ENCODE measurements around the gene ASPG.
A peak's percentile ranks its signal among the peaks of the same experiment; 100 is the strongest.

ASPG gene

GRCh38 chr14:104091927-104092771 lies 6.6 kb downstream of the ASPG start:
- no peak for TF ChIP-seq CTCF (IDR thresholded peaks at IDR 0.05)

GRCh38 chr14:104092931-104093365 lies 7.4 kb downstream of the ASPG start:
- TF ChIP-seq CTCF (IDR thresholded peaks at IDR 0.05) = no peak

GRCh38 chr14:104093366-104094055 lies 8.0 kb downstream of the ASPG start:
- TF ChIP-seq CTCF (IDR thresholded peaks at IDR 0.05) = no peak

GRCh38 chr14:104094056-104094708 lies 8.7 kb downstream of the ASPG start:
- no peak for TF ChIP-seq CTCF (IDR thresholded peaks at IDR 0.05)

GRCh38 chr14:104094709-104095425 lies 9.4 kb downstream of the ASPG start:
- peak; percentile 99 for TF ChIP-seq CTCF (IDR thresholded peaks at IDR 0.05)

- no peak for TF ChIP-seq CTCF (IDR thresholded peaks at IDR 0.05)
These were observed 10.2 kb downstream of the ASPG start for GRCh38 chr14:104095426-104096310.
